Stimulated activated CD4-positive, alpha-beta T cell treated with anti-CD3 and anti-CD28 coated beads, Interleukin-2, amount 100 ng/mL, for 4 hours (primary cell): ENCODE data around the gene DNAJC22.
"Not testable (repeated sequence)": the region's sequence is repeated elsewhere in the genome, so short reads cannot be mapped to it uniquely, and the experiment has no call there.

Experiments used
- DNase-seq: peaks from one replicate; pipeline ENCODE4 v3.0.0-alpha.2; 2020; ENCODE audit warnings: low read depth

The DNAJC22 gene

GRCh38 chr12:49331380-49332222 lies 15.1 kb upstream of the DNAJC22 start:
- no peak for DNase-seq

GRCh38 chr12:49332441-49332861 lies 14.2 kb upstream of the DNAJC22 start:
- DNase-seq: no peak

DNA sequence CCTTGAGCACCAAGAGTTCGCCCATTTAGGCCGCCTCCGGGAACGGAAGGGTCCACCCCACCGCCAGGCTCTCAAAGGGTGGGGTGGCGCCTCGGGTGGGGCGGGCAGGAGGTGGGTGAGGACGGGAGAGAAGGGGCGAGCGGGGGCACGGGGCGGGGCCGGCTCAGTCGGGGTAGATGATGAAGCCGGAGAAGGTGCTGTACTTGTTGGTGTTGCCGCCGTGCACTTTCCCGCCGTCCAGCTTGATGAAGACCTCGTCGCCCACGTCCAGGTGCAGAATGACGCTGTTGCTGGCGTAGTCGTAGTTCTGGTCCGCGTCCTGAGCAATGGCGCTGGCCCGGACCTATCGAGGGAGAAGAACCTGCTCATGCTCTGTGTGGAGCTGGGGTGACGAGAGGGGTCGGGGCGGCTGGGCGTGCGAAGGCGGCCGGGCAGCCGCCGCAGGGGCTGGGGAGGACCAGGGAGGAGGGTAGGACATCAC lies 13.8 kb upstream of the DNAJC22 start:
- no peak for DNase-seq

DNA sequence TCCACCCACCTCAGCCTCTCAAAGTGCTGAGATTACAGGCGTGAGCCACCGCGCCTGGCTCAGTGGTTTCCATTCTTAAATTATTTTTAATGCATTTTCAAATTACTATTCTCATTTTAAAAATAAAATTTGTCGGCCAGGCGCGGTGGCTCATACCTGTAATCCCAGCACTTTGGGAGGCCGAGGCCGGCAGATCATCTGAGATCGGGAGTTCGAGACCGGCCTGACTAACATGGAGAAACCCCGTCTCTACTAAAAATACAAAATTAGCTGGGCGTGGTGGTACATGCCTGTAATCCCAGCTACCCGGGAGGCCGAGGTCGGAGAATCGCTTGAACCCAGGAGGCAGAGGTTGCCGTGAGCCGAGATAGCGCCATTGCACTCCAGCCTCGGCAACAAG lies 12.9 kb upstream of the DNAJC22 start:
- DNase-seq: not testable (repeated sequence)

DNA sequence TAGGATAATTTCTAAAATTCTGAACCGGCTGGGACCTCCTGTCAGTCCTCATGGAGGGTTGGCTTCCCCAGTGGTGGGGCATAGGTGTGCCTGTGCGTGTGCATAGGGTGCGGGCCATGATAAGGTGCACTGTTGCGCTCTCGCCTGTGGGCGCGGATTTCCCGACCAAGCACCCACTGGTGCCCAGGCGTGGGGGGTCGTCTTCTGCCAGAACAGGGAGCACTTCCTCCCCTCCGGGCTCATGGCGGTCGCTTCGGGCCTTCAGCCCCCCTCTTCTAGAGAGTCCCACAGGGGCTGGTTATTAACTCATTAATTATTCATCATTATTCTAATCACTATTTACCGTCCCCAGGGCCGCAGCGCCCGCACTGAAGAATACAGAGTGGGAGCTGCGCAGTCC lies 12.5 kb upstream of the DNAJC22 start:
- no peak for DNase-seq

- no peak for DNase-seq
These were observed 12.0 kb upstream of the DNAJC22 start for GRCh38 chr12:49334681-49335080.

DNA sequence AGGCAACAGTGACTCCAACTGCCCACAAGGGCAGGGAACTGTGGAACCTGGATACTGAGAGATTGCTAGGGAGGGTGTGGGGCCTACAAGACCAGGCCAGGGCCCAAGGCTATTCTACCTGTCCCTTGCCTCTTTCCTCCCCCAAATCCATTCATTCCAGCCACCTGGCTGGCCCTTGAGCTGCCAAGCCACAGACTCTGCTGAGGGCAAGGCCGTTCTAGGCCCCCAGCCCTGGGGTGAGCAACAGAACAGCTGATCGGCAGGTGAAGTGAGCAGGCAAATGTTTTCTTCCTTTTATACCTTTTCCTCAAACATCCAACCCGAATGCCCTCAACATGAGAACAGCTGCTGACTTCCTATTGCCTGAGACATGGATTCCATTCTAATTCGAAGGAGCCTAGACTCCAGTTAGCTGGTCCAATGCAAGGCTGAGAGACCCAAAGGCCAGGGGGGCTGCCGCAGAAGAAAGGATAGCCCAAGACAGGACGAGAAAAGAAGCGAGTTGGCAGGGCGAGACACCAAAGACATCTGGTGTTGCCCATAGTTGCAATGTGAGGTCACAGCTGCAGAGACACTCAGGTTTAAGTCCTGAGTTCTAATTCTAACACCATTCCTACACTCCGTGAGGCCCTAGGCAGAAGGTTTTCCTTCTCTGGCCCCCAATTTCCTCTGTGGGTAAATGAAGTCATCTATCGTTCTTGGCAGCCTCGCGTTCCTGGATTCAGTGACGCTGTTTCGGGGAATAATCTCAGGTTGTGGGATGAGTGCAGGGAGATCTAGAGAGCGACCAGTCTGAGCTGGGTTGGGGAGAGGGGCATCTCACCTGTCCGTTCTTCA lies 11.4 kb upstream of the DNAJC22 start:
- DNase-seq: no peak

- DNase-seq: no peak
These were observed 10.6 kb upstream of the DNAJC22 start for GRCh38 chr12:49335955-49336644.

GRCh38 chr12:49336645-49337584 lies 9.8 kb upstream of the DNAJC22 start, which contains the start of gene C1QL4:
Gene C1QL4 (minus strand): TSS chr12:49337188. CDS start chr12:49336477, 711 bp downstream.
- peak; percentile 79 for DNase-seq

DNA sequence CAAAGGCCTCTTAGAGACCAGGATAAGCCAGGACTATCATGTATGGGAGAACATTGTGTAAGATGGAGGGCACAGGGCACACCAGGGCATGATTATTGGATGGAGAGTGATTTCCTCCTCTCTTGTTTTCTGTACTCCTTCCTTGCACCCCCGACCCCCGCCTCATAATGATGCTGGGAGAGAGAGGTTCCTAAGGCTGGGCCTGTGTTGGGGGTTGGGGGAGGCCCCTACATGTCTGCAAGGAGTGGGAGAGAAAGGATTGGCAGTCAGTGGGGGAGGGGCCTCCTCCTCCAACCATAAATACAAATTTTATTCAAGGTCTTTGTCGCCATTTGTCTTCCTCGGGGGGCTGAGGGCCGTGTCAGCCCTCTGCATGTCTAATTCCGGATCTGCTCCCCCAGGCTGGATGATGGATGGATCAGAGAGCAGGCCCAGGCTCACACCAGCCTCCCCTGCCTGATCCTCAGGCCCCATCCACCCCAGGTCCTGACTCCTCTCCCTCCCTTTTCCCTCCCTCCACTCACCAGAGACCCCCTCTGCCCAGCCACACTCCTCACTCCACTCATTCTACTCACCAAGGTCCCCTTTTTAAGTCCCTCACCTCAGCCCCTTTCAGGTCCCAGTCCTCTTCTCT lies 7.7 kb upstream of the DNAJC22 start:
- DNase-seq: no peak

GRCh38 chr12:49339464-49339861 lies 7.2 kb upstream of the DNAJC22 start:
- no peak for DNase-seq

DNA sequence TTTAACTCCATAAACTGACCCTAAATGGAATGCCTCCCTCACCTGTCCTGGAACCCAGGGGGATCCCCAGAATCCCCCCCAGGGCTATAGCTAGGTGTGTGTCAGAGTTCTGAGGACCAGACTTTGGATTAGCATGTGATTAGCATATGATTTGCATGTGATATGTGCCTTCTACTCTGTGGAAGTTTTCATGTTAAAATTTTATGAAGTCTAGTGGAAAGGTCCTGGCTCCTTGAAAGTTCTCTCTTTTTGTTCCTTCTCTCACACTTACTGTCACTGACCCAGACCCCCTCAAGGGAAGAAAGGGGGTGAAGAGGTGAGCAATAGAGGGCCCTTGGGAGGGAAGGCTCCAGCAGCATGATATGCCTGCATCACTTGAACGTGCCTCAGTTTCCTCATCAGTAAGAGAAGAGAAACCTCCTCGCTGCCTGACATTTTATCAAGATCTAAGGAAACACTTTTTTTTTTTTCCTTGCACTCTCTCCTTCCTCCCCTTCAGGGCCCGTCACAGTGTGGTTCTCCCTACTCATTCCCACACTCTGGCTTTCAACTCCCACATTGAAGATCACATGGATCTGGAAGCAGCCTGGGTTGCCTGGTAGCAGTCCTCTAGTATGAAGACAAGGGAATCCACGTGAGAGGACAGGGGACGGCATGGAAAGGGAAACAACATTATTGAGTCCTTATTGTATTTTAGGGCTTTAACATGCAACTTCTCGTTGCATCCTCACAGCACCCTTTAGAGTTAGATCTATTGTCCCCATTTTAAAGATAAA lies 6.4 kb upstream of the DNAJC22 start:
- DNase-seq: no peak

DNA sequence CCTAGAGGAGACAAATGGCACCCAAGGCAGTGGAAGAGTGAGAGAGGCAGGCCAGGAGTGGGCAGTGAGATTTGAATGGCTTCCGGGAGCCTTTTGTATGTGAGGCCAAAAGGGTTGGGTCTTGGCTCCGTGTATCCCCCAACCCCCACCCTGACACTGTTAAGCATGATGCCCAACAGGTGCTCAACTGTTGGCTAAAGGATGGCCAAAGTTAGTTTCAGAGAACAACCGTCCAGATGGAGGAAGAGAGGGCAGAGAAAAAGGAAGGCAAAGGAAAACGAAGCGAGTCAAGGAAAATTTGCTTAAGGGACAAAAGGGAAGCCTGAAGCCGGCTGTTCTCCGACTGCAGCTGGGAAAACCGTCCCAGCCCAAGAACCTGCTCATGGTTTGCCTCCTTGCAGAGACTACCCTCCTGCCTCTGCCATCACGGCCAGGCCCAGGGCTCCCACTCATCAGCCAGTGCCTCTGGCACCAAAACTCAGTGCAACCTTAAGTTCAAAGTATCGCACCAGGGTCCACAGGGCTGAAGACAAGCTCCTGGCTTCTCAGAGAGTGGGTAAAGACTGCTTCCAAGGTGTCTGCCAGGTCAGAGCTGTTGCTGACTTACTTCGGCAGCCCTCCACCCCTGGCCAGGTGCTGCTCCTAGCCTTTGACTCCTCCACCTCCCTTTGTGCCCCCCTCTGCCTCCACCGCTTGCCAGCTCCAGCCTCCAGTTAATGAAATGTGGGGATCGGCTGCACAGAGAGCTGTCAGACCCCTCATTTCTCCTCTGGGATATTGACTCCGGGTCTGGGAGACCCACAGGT lies 5.5 kb upstream of the DNAJC22 start:
- no peak for DNase-seq

GRCh38 chr12:49341777-49342065 lies 5.0 kb upstream of the DNAJC22 start:
- no peak for DNase-seq

DNA sequence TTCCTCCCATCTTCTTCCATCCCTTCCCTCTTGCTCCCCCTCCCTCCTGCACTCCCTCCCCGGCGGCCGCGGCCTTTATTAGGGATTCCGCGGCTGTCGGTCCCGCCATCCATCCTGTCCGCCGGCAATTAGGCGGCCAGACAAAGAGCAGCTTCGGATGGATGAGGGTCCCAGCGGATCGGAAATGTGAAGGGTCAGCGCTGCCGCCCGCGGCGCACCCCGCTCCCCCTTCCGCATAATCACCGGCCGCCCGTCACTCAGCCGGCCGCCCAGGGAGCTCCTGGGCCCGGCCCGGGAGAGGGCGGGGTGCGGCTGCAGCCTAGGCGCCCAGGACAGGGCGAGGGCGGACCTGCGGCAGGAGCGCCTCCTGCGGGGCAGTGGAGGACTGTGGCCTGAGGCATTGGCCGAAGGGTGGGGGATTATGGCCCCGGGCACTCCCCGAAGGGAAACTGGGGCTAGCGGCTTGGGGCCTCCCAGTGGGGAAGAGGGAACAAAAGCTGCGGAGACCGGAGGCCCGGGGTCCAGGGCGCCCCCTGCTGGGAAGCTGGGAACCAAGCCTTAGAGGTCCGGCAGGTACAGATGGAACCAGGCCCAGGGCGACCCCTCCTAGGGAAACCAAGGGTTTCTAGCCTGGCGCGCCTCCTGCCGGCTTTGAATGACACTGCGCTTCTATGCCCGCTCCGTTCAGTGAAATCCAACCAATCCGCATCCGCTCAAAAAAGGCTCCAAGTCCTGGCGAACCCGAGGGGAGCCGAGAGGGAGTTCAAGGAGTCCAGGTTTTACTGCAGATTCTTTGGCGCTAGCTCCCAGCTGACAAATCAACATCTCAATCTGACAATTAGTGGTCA lies 4.4 kb upstream of the DNAJC22 start:
- DNase-seq: peak; percentile 60

GRCh38 chr12:49342914-49343731 lies 3.6 kb upstream of the DNAJC22 start:
- peak; percentile 60 for DNase-seq

GRCh38 chr12:49344486-49345050 lies 2.1 kb upstream of the DNAJC22 start:
- no peak for DNase-seq
